ENCODE data around the gene RAX2. TPM values are rescaled to one million over a fixed set of nuclear protein-coding genes. Genes with fewer than 3 reads are reported as not detected.

Gene RAX2
- total RNA-seq, 6 experiments from 2014 or later, result not detected

DNA sequence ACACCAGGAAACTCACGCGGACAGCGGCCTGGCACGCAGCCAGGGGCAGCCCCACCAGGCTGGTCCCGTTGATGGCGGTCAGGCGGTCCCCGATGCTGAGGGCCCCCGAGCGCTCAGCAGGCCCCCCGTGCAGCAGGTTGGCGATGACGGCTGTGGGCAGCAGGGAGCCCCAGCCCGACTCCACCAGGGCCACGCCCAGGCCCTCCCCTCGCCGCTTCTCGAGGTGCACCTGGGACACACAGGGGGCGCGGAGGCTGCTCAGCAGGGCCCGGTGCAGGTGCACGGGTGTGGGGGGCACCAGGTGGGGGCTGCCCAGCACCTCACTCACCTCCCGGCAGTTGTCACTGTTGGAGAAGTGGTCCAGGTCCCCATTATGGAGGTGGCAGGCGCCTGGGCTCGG lies 19.5 kb downstream of the RAX2 start:
- DNase-seq, result no peak
- Histone ChIP-seq H3K9me3 (no peaks in the 10 kb centered on the region), H3K27me3 (no peaks in the 10 kb centered on the region), H3K27ac (no peak overlapping the region), H3K4me1 (no peaks in the 10 kb centered on the region), H3K36me3 (peaks cover 0 to 33% (median 1%) of the 10 kb centered on the region in 4 donors), H3K4me3 (no peak overlapping the region)
- TF ChIP-seq POLR2A (IDR thresholded peaks at IDR 0.05), result no peak
- no peak for TF ChIP-seq CTCF (IDR thresholded peaks at IDR 0.05)
- peak in 1 of 4 donors; percentile 5 for ATAC-seq
- intact Hi-C loops (cut with DNase I), result no loop called here
- WGBS (ENCODE audit: insufficient coverage, low coverage, low lambda C conversion rate, missing lambda C conversion rate), result no CpG with 5 or more reads among the region's 25 CpGs

DNA sequence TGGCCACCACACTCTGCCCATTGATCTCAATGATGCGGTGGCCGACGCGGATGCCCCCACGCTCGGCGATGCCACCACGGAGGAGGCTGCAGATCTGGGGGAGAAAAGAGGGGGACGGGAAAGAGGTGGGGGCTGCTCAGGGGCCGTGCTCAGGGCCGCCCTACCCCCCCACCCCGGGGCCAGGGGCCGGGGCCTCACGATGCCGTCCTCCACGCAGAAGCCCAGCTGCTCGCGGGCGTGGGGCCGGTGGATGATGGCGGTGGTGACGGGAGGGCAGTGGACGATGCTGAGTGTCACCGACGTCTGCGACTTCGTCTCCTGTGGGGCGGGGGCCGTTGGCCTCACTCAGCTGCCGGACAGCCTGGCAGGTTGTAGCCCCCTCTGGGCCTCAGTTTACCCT lies 20.8 kb downstream of the RAX2 start:
- Histone ChIP-seq H3K9me3 (no peaks in the 10 kb centered on the region), H3K27ac (no peak overlapping the region), H3K27me3 (no peaks in the 10 kb centered on the region), H3K4me3 (no peak overlapping the region), H3K4me1 (no peaks in the 10 kb centered on the region), H3K36me3 (peaks cover 0 to 33% (median 1%) of the 10 kb centered on the region in 4 donors)
- TF ChIP-seq POLR2A (IDR thresholded peaks at IDR 0.05) (no peak), CTCF (IDR thresholded peaks at IDR 0.05) (no peak)
- intact Hi-C loops (cut with DNase I), result no loop called here
- WGBS (ENCODE audit: insufficient coverage, low coverage, low lambda C conversion rate, missing lambda C conversion rate), result 80% methylated on average over 2 of the region's 30 CpGs
- no peak for ATAC-seq
- DNase-seq, result no peak

DNA sequence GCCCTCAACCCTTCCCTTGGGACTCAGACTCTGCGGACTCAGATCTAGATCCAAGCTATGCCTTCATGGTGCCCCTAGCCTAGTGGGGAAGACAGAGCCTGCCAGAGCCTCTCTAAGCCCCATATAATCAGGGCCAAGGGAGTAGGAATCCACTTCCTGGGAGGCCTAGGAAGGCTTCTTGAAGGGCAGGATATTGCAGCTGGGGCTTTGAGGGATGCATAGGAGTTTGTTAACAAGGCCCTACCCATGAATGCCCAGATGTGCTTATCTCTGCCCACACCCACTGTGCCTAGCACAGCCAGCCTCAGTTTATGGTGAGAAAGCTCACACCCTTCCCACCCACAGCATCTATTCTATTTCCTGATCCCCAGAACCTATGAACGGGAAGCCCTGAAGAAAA lies 21.8 kb downstream of the RAX2 start:
- DNase-seq (no peak), ATAC-seq (no peak)
- TF ChIP-seq CTCF (IDR thresholded peaks at IDR 0.05) (no peak), POLR2A (IDR thresholded peaks at IDR 0.05) (no peak)
- 100% methylated on average over 1 of the region's 2 CpGs for WGBS (ENCODE audit: insufficient coverage, low coverage, low lambda C conversion rate, missing lambda C conversion rate)
- H3K4me1 ChIP-seq, result no peaks in the 10 kb centered on the region
- no peaks in the 10 kb centered on the region for H3K9me3 ChIP-seq
- intact Hi-C loops (cut with DNase I), result no loop called here
- peaks cover 0 to 33% (median 1%) of the 10 kb centered on the region in 4 donors for H3K36me3 ChIP-seq
- H3K27me3 ChIP-seq, result no peaks in the 10 kb centered on the region
- H3K4me3 ChIP-seq, result no peak overlapping the region
- no peak overlapping the region for H3K27ac ChIP-seq

DNA sequence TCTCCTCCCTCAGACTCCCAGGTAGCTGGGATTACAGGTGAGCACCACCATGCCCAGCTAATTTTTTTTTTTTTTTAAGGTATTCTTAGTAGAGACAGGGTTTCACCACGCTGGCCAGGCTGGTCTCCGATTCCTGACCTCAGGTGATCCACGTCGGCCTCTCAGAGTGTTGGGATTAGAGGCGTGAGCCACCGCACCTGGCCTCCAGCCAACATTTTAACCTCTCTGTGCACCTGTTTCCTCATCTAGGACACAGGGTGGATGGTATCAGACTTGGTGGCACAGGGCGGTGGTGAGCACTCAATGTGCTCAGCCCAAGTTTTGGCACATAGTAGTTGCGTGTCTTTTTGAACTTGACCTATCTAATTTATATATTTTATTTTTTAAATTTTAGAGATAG lies 23.1 kb downstream of the RAX2 start:
- Histone ChIP-seq H3K4me1 (no peaks in the 10 kb centered on the region), H3K9me3 (no peaks in the 10 kb centered on the region), H3K36me3 (peaks cover 0 to 33% (median 1%) of the 10 kb centered on the region in 4 donors), H3K27ac (no peak overlapping the region), H3K4me3 (no peak overlapping the region), H3K27me3 (no peaks in the 10 kb centered on the region)
- intact Hi-C loops (cut with DNase I), result no loop called here
- ATAC-seq (peak; percentile 55 to 67 (median 61)), DNase-seq (peak in 2 of 3 donors; percentile 57 to 64)
- TF ChIP-seq POLR2A (IDR thresholded peaks at IDR 0.05), result no peak
- TF ChIP-seq CTCF (IDR thresholded peaks at IDR 0.05), result no peak
- 37% methylated on average over 8 of the region's 8 CpGs for WGBS (ENCODE audit: insufficient coverage, low coverage, low lambda C conversion rate, missing lambda C conversion rate)
